Measurements from ENCODE around the gene GAK.

The GAK gene

GRCh38 chr4:917992-918391 is 14.1 kb downstream of the GAK start:
- DNase-seq, result no peak
- H3K36me3 ChIP-seq (replicated peaks), result no peaks in the 10 kb centered on the region
- H3K27me3 ChIP-seq (replicated peaks), result no peaks in the 10 kb centered on the region
- in situ Hi-C loops (cut with HindIII; ENCODE audit: low pct_ligation_motif_present, low sequenced_read_pairs), result no loop called here
- TF ChIP-seq CTCF (IDR thresholded peaks at IDR 0.05; ENCODE audit: low read depth, low read length, missing control alignments), result no peak
- no peak overlapping the region for H3K4me3 ChIP-seq (ENCODE audit: low read depth, low read length)
- no peak overlapping the region for H3K27ac ChIP-seq

- H3K36me3 ChIP-seq (replicated peaks), result no peaks in the 10 kb centered on the region
- in situ Hi-C loops (cut with HindIII; ENCODE audit: low pct_ligation_motif_present, low sequenced_read_pairs), result no loop called here
- TF ChIP-seq CTCF (IDR thresholded peaks at IDR 0.05; ENCODE audit: low read depth, low read length, missing control alignments), result no peak
- H3K27ac ChIP-seq, result no peak overlapping the region
- no peak for DNase-seq
- no peak overlapping the region for H3K4me3 ChIP-seq (ENCODE audit: low read depth, low read length)
- H3K27me3 ChIP-seq (replicated peaks), result no peaks in the 10 kb centered on the region
Observed at GRCh38 chr4:917466-917865, 14.7 kb downstream of the GAK start.

- DNase-seq, result peak; percentile 32
- H3K27me3 ChIP-seq (replicated peaks), result no peaks in the 10 kb centered on the region
- H3K36me3 ChIP-seq (replicated peaks), result peaks cover 10% of the 10 kb centered on the region
- no peak for TF ChIP-seq CTCF (IDR thresholded peaks at IDR 0.05; ENCODE audit: low read depth, low read length, missing control alignments)
- no peak overlapping the region for H3K4me3 ChIP-seq (ENCODE audit: low read depth, low read length)
- in situ Hi-C loops (cut with HindIII; ENCODE audit: low pct_ligation_motif_present, low sequenced_read_pairs), result no loop called here
- no peak overlapping the region for H3K27ac ChIP-seq
Observed at GRCh38 chr4:915595-915994, 16.5 kb downstream of the GAK start.

GRCh38 chr4:915041-915474 is 17.1 kb downstream of the GAK start:
- Histone ChIP-seq H3K27ac (no peak overlapping the region), H3K27me3 (replicated peaks) (no peaks in the 10 kb centered on the region), H3K36me3 (replicated peaks) (peaks cover 10% of the 10 kb centered on the region), H3K4me3 (ENCODE audit: low read depth, low read length) (no peak overlapping the region)
- in situ Hi-C loops (cut with HindIII; ENCODE audit: low pct_ligation_motif_present, low sequenced_read_pairs), result no loop called here
- no peak for DNase-seq
- TF ChIP-seq CTCF (IDR thresholded peaks at IDR 0.05; ENCODE audit: low read depth, low read length, missing control alignments), result no peak

- no peak for DNase-seq
- no peak for TF ChIP-seq CTCF (IDR thresholded peaks at IDR 0.05; ENCODE audit: low read depth, low read length, missing control alignments)
- in situ Hi-C loops (cut with HindIII; ENCODE audit: low pct_ligation_motif_present, low sequenced_read_pairs), result no loop called here
- H3K4me3 ChIP-seq (ENCODE audit: low read depth, low read length), result no peak overlapping the region
- peaks cover 10% of the 10 kb centered on the region for H3K36me3 ChIP-seq (replicated peaks)
- no peak overlapping the region for H3K27ac ChIP-seq
- no peaks in the 10 kb centered on the region for H3K27me3 ChIP-seq (replicated peaks)
Observed at GRCh38 chr4:914531-914930, 17.6 kb downstream of the GAK start.

- H3K36me3 ChIP-seq (replicated peaks), result peaks cover 12% of the 10 kb centered on the region
- no peak overlapping the region for H3K4me3 ChIP-seq (ENCODE audit: low read depth, low read length)
- DNase-seq, result no peak
- H3K27me3 ChIP-seq (replicated peaks), result no peaks in the 10 kb centered on the region
- TF ChIP-seq CTCF (IDR thresholded peaks at IDR 0.05; ENCODE audit: low read depth, low read length, missing control alignments), result no peak
- in situ Hi-C loops (cut with HindIII; ENCODE audit: low pct_ligation_motif_present, low sequenced_read_pairs), result no loop called here
- no peak overlapping the region for H3K27ac ChIP-seq
Observed at GRCh38 chr4:913280-913618, 18.9 kb downstream of the GAK start.

Data from brain microvascular endothelial cell (primary cell).